GM18907 (cell line): ENCODE measurements around the gene TMEM81.

Source experiments
- ATAC-seq: cut with Tn5 transposase; IDR thresholded peaks from one replicate; pipeline ENCODE4 v1.9.1; 2021; ENCODE audit warnings: mild to moderate bottlenecking, moderate library complexity; ENCODE audit not compliant: unreplicated experiment

The TMEM81 gene

GRCh38 chr1:205061227-205061626 lies 23.0 kb downstream of the TMEM81 start:
- no peak for ATAC-seq

DNA sequence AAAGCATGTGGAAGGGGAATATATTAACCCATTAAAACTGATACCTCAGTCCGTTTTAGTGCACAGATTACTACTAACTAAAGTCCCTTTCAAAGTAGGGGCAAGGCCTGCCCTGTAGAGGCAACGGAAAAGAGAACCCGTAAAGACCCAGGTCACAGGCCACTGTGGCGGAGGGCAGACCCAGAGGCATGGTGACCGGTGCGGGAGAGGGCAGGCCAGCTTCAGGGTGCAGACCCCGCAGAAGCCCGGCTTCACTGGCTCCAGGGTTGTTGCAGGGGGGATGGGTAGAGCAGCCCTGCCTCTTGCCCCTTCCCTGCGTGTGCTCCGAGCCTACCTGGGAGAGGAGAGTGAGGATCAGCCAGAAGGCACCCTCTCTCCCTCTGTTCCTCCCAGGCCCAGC lies 23.5 kb downstream of the TMEM81 start:
- no peak for ATAC-seq

- no peak for ATAC-seq
These were observed 24.6 kb downstream of the TMEM81 start for GRCh38 chr1:205059660-205060059.

DNA sequence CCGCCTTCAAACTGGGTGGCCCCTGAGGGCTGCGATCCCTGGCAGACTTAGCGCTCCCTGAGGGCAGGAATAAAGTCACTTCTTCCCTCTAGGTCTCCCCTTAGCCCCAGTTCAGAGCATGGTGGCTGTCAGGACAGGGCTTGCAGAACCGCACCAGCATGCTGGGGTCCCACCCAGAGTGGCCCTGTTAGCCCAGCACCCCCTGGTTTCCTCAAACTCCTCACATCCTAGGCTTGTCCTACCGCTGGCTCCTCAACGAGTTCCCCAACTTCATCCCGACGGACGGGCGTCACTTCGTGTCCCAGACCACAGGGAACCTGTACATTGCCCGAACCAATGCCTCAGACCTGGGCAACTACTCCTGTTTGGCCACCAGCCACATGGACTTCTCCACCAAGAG lies 25.4 kb downstream of the TMEM81 start:
- no peak for ATAC-seq

DNA sequence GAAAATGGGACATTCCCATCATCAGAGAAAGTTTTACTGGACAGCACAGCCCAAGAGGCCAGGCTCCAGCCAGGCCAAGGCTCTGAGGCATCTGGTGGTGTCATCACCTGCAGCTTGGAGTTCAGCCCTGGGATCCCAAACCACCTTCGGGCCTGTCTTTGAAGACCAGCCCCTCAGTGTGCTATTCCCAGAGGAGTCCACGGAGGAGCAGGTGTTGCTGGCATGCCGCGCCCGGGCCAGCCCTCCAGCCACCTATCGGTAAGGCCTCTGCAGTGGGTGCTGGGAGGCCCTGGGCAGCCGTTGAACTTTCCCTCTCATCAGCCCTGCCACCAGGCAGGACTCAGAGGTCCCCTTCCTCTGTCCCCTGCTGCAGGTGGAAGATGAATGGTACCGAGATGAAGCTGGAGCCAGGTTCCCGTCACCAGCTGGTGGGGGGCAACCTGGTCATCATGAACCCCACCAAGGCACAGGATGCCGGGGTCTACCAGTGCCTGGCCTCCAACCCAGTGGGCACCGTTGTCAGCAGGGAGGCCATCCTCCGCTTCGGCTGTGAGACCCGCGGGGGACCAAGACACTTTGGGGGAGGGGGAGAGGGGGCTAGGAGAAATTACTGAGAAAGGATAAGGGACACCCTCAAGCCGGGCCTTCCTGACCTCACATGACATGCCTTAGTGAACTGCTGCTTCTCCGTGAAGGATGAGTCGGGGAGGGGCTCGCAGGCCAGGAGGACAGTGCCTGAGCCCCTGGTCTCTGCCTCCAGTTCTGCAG lies 26.3 kb downstream of the TMEM81 start:
- no peak for ATAC-seq

DNA sequence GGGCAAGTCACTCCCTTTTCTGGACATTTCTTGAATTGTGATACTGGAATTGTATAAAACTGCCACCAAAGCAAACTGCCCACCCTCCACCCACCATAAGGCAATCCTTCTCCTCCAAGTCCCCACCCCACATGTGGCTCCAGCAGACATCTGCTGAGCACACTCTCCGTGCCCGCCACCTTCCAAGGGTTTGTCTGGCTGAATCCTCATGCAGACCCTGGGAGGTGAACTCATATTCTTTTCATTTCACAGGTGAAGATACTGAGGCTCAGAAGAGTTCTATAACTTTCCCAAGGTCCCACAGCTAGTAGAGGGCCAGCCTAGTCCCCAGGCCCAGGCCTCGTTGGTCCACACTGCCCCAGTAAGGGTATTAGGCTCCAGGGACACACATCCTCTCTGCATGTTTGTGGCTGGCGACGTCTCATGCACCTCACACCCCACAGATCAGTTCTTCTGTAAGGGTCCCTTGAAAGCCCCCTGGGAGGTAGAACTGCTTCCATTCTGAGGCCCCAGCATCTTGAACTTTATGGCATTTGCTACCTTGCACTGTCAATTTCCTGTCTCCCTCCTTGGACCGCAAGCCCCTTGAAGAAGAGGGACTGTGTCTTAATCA lies 27.2 kb downstream of the TMEM81 start:
- ATAC-seq, result no peak

DNA sequence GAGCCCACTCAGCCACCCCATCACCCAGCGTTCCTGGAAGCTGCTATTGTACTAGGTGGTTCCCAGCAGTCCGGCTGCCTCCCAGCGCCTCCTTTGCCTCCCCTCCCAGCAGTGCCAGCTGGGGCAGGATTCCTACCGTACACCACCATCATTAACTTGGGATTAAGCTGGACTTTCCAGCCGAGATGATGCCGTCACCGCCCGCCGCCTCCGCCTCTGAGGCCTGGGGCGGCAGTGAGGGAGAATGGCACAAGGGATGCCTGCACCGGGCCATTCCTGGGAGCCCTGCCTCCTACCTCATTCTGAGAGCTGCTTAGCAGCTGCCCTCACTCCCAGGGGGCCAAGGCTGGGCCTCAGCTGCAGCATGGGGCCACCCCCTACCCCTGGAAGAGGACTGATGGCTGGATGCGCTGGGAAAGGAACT lies 28.1 kb downstream of the TMEM81 start:
- no peak for ATAC-seq

GRCh38 chr1:205054013-205054412 lies 30.2 kb downstream of the TMEM81 start:
- ATAC-seq, result no peak

DNA sequence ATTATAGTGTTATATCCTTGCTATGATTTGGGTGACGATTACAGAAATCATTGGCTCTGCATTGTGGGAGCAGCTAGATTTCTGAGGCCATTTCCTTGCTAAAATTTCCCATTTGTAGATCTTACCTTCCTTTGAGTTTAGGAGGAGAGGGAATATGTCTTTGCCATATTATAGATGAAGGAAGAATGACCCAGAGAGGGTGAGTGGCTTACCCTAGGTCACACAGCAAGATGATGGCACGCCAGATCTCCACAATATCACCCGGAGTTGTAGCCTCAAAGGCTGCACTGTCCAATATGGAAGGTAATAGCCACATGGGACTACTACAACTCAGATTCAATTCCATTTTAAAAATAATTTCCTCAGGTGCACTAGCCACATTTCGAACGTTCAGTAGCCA lies 31.0 kb downstream of the TMEM81 start:
- no peak for ATAC-seq

GRCh38 chr1:205052690-205053089 lies 31.6 kb downstream of the TMEM81 start:
- ATAC-seq, result no peak

GRCh38 chr1:205049479-205049878 lies 34.8 kb downstream of the TMEM81 start:
- ATAC-seq, result no peak

- no peak for ATAC-seq
These were observed 35.9 kb downstream of the TMEM81 start for GRCh38 chr1:205048382-205048781.

DNA sequence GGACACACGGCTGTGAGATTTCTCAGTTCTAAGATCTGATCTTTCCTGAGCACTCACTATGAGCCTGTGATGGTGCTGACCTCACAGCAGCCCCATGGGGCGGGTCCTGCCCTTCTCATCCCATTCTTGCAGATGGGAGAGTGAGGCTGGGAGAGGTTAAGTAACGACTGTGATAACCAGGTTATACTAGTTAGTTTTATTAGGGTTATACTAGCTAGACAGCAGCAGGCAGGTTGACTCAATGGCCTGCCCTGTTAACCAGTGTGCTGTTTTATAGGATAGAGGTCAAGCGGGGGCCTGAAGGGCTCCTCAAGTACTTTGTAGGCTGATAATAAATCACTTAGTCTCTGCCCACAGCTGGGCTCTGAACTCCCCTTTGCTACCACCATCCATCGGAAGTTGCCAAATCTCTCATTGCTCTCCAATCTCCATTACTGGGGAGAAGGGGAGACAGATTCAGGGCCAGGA lies 36.5 kb downstream of the TMEM81 start:
- ATAC-seq, result no peak

DNA sequence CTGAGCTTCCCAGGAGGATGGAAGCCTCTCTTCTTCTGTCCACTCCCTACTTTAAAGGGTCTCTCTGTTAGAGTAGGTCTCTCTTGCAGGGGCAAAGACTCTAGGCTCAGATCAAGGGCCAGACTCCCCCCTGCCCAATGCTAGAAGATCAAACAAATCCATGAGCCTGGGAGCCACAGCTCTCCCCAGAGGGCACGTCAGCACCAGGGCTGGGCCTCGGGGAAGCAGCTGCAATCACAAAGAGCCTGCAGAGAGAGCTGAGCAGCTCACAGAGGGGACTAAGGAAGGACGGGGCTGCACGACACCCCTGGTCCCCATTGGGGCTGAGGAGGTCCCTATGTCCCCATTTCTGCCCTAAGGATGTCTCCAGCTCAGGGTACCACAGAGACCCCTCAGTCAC lies 37.4 kb downstream of the TMEM81 start:
- ATAC-seq, result no peak

- ATAC-seq, result no peak
These were observed 39.1 kb downstream of the TMEM81 start for GRCh38 chr1:205045146-205045545.

- no peak for ATAC-seq
These were observed 39.5 kb downstream of the TMEM81 start for GRCh38 chr1:205044741-205045140.

DNA sequence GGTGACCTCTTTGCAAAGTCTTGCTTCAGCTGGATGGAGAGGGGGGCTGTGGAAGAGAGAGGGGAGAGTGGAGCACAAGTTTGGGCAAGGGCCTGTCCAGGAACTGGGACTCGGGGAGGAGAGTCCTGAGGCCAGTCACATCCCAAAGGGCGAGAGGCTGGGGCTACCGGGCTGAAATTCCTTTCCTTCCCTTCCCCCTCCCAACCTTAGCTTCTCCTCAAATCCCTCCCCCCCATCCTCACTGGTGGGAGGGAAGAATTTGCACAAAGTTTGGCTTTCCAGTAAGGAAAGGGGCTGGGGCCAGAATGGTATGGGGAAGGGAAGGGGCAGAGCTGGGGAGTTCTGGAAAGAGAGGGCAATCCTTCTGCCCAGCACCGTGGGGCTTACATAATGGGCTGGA lies 40.4 kb downstream of the TMEM81 start:
- ATAC-seq, result no peak

DNA sequence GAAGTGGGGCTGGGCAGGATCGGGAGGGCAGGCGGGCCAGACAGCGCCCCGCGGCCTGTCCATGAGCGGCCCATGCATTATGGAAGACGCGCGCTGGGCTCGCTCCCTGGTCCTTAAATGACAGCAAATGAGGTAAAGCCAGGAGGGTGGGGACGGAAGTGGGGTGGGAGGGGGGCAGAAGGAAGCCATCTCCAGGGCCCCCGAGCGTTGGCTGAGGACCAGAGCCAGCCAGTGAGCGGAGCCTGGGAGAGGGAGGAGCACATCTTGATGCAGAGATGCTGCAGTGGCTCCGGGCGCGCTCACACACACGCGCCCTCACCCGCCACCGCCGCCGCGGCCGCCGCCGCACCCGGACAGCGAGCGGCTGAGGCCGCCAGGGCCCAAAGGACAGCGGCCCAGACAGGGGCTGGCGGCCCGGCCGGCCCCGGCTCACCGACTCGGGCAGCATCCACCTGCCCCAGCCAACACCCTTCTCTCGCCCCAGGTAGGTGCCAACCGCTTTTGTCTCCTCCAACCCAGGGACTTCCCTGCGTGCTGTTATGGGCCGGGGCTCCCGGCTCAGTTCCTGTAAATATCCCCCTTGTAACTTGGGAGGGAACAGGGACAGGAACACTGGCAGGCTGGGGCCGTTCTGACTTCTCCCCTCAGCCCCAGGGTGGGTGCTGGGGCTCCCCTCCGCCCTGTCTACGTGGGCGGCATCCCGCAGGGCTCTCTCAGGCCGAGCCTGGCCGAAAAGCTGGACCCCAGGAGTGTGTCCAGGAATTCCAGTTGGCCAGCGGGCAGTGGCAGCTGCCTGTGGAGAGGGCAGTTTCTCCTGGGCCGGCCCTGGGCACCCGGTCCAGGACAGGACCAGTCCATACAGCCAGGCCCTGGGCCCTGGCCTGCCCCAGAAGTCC lies 41.1 kb downstream of the TMEM81 start, which contains the start of gene CNTN2:
CNTN2 (plus strand) TSS at position 302 of the 896 bp plus-strand sequence. CDS start 9,974 bp downstream, outside the sequence.
- no peak for ATAC-seq

DNA sequence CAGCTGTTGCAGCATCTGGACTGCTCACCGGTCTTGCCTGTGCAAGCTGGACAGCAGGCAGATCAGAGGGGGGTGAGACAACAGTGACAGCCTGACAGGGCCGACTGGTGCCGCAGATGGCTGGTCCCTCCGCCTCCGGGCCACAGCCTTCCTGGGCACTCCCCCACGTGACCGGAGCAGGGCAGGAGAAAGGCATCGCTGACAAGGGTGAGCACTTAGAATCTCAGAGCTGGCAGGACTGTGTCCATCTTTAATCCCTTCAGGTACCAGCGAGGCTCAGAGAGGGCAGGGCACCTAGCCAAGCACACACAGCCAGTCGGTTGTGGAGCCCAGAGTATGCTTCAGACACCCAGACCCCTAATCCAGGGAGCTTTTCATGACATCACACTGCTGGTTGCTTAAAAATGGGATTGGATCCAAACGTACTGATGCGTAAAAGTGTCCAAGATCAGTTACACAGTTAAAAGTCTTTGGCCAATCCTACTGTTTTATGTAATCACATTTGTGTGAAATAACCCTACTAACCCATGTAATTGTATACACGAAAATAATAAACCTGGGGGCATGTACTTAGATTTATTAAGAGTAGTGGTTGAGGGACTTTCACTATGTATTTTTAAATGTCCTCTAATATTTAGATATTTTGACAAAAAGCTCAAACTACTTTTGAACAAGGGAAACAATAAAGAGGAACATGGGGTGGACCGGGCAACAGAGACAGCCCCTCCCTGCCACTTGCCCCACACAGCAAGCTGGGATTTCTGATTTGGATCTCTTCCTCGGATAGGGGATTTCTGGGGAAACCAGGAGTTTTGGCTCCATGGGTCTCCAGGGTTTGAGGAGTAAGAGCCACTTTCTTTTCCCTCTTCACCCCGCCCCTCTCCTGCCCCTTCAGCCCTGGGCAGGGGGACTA lies 42.0 kb downstream of the TMEM81 start:
- no peak for ATAC-seq

- no peak for ATAC-seq
These were observed 43.1 kb downstream of the TMEM81 start for GRCh38 chr1:205041001-205041715.
